ENCODE results near the gene CASK. TPM values are rescaled to one million over a fixed set of nuclear protein-coding genes. Genes with fewer than 3 reads are reported as not detected.

CASK gene
- total RNA-seq, 2 experiments from 2014 or later: 39.9 to 44.6 TPM

DNA sequence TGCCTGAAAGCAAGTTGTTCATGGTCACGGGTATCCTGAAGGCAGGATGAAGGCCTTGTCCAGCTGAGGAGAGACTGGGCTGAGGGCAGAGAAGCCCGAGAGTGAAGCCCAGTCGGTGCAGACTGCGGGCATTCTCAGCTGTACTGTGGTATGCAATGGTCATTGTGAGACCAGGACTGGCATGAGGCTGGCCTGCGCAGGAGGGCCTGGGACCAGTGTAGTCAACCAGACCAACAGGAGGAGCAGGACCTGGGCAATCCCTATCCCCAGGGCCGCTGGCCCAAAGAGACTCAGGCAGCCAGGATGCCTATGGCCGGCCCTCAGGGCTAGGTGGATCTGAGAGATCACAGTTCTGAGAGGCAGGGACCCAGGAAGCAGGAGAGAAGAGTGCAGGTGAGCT lies 394.6 kb downstream of the CASK start:
- H3K4me3 ChIP-seq (ENCODE audit: low read length): no peak overlapping the region
- peaks cover 6% of the 10 kb centered on the region for H3K4me1 Mint-ChIP-seq (ENCODE audit: low read depth)
- ATAC-seq (ENCODE audit: poor library complexity) (no peak), DNase-seq (no peak)
- no peaks in the 10 kb centered on the region for H3K9me3 Mint-ChIP-seq
- CTCF ChIA-PET: no interaction called here
- peaks cover 66% of the 10 kb centered on the region for H3K36me3 ChIP-seq (ENCODE audit: insufficient read depth, low read length)
- POLR2A ChIA-PET: no interaction called here
- H3K4me3 Mint-ChIP-seq: no peak overlapping the region
- H3K27me3 Mint-ChIP-seq: no peaks in the 10 kb centered on the region
- H3K9me3 ChIP-seq (ENCODE audit: control insufficient read depth in 1 of 2, insufficient read depth in 1 of 2, low read length in 2 of 2): no peaks in the 10 kb centered on the region
- TF ChIP-seq, protein P1, sequence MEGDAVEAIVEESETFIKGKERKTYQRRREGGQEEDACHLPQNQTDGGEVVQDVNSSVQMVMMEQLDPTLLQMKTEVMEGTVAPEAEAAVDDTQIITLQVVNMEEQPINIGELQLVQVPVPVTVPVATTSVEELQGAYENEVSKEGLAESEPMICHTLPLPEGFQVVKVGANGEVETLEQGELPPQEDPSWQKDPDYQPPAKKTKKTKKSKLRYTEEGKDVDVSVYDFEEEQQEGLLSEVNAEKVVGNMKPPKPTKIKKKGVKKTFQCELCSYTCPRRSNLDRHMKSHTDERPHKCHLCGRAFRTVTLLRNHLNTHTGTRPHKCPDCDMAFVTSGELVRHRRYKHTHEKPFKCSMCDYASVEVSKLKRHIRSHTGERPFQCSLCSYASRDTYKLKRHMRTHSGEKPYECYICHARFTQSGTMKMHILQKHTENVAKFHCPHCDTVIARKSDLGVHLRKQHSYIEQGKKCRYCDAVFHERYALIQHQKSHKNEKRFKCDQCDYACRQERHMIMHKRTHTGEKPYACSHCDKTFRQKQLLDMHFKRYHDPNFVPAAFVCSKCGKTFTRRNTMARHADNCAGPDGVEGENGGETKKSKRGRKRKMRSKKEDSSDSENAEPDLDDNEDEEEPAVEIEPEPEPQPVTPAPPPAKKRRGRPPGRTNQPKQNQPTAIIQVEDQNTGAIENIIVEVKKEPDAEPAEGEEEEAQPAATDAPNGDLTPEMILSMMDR (IDR thresholded peaks at IDR 0.05): no peak
- intact Hi-C loops (cut with DNase I, micrococcal nuclease): no loop called here
- no peak overlapping the region for H3K27ac ChIP-seq (ENCODE audit: low read depth in 1 of 2, low read length in 2 of 2)
- no peaks in the 10 kb centered on the region for H3K27me3 ChIP-seq (ENCODE audit: control insufficient read depth in 1 of 2, insufficient read depth in 2 of 2, low read length in 2 of 2)
- no peak overlapping the region for H3K27ac Mint-ChIP-seq
- H3K4me1 ChIP-seq (ENCODE audit: insufficient read depth, low read length): no peaks in the 10 kb centered on the region
- H3K36me3 Mint-ChIP-seq (ENCODE audit: low read depth): peaks cover 66% of the 10 kb centered on the region

DNA sequence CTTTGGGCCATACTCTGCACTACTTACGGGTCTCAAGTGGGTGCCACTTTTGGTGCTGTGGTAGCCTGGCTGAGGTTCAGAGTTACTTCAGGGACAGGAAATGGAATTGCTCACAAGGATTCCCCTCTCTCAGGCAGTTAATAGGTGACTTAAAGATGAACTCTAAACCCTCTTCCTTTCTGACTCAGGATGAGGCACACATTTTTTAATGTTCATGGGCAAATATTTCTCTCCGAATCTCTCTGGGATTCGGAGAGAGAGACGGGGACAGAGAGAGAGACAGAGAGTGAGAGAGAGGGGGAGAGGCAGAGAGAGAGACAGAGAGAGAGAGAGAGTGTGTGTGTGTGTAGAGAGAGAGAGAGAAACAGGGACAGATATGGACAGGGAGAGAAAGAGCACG lies 396.4 kb downstream of the CASK start:
- intact Hi-C loops (cut with DNase I, micrococcal nuclease): no loop called here
- Histone ChIP-seq H3K9me3 (ENCODE audit: control insufficient read depth in 1 of 2, insufficient read depth in 1 of 2, low read length in 2 of 2) (no peaks in the 10 kb centered on the region), H3K36me3 (ENCODE audit: insufficient read depth, low read length) (peaks cover 73% of the 10 kb centered on the region), H3K4me1 (ENCODE audit: insufficient read depth, low read length) (no peaks in the 10 kb centered on the region), H3K27ac (ENCODE audit: low read depth in 1 of 2, low read length in 2 of 2) (no peak overlapping the region), H3K4me3 (ENCODE audit: low read length) (no peak overlapping the region), H3K27me3 (ENCODE audit: control insufficient read depth in 1 of 2, insufficient read depth in 2 of 2, low read length in 2 of 2) (no peaks in the 10 kb centered on the region)
- POLR2A ChIA-PET: no interaction called here
- Mint-ChIP-seq H3K9me3 (no peaks in the 10 kb centered on the region), H3K36me3 (ENCODE audit: low read depth) (peaks cover 73% of the 10 kb centered on the region), H3K4me1 (ENCODE audit: low read depth) (peaks cover 6% of the 10 kb centered on the region), H3K27me3 (no peaks in the 10 kb centered on the region), H3K27ac (peak overlapping the region; percentile 65), H3K4me3 (no peak overlapping the region)
- ATAC-seq (ENCODE audit: poor library complexity): no peak
- TF ChIP-seq, protein P1 (IDR thresholded peaks at IDR 0.05): no peak
- CTCF ChIA-PET: no interaction called here
- no peak for DNase-seq

DNA sequence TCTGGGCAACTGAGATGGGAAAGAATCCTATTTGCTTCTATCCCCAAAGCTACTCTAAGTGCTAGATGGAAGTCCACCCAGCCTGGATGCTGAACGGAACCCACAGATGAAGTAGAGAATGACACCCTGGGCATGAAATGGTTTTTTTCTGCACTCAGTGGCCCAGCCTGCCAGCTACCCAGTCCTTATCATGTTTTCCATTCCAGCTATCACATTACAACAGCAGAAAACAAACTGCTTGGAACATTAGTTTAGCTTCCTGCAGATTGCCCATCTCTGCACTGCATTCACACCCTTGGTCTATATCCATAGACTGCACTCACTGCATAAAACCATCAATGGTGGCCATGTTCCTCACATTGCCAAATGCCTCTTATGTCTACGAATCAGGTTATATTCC lies 397.1 kb downstream of the CASK start:
- Mint-ChIP-seq H3K4me3 (no peak overlapping the region), H3K36me3 (ENCODE audit: low read depth) (peaks cover 75% of the 10 kb centered on the region), H3K27ac (no peak overlapping the region), H3K27me3 (no peaks in the 10 kb centered on the region), H3K4me1 (ENCODE audit: low read depth) (peaks cover 6% of the 10 kb centered on the region), H3K9me3 (no peaks in the 10 kb centered on the region)
- no peaks in the 10 kb centered on the region for H3K9me3 ChIP-seq (ENCODE audit: control insufficient read depth in 1 of 2, insufficient read depth in 1 of 2, low read length in 2 of 2)
- H3K4me1 ChIP-seq (ENCODE audit: insufficient read depth, low read length): no peaks in the 10 kb centered on the region
- H3K36me3 ChIP-seq (ENCODE audit: insufficient read depth, low read length): peaks cover 68% of the 10 kb centered on the region
- H3K27me3 ChIP-seq (ENCODE audit: control insufficient read depth in 1 of 2, insufficient read depth in 2 of 2, low read length in 2 of 2): no peaks in the 10 kb centered on the region
- ChIA-PET POLR2A (no interaction called here), CTCF (no interaction called here)
- TF ChIP-seq, protein P1 (IDR thresholded peaks at IDR 0.05): no peak
- H3K27ac ChIP-seq (ENCODE audit: low read depth in 1 of 2, low read length in 2 of 2): no peak overlapping the region
- H3K4me3 ChIP-seq (ENCODE audit: low read length): no peak overlapping the region
- intact Hi-C loops (cut with DNase I, micrococcal nuclease): no loop called here
- ATAC-seq (ENCODE audit: poor library complexity) (no peak), DNase-seq (no peak)
